HUES64 (cell line): ENCODE measurements around the gene PPM1A.

ENCODE experiments used
- H3K27ac ChIP-seq: 2 replicates; pipeline ENCODE4 v1.7.0; 2013; ENCODE audit warnings: low read depth, low read length, inconsistent platforms
- H3K27me3 ChIP-seq: 2 replicates; pipeline ENCODE4 v1.6.1; 2013; ENCODE audit warnings: mild to moderate bottlenecking, low read length; ENCODE audit not compliant: insufficient read depth
- H3K36me3 ChIP-seq: 2 replicates; pipeline ENCODE4 v1.6.1; 2013; ENCODE audit warnings: mild to moderate bottlenecking, low read length; ENCODE audit not compliant: insufficient read depth
- H3K4me1 ChIP-seq: 2 replicates; pipeline ENCODE4 v1.6.1; 2013; ENCODE audit warnings: mild to moderate bottlenecking, low read length, moderate library complexity; ENCODE audit not compliant: insufficient read depth
- H3K4me3 ChIP-seq: 2 replicates; pipeline ENCODE4 v1.5.1; 2013; ENCODE audit warnings: mild to moderate bottlenecking, low read length, moderate library complexity
- H3K9ac ChIP-seq: 2 replicates; pipeline ENCODE4 v1.6.1; 2013; ENCODE audit warnings: mild to moderate bottlenecking, low read depth, low read length
- H3K9me3 ChIP-seq: 2 replicates; pipeline ENCODE4 v1.6.1; 2013; ENCODE audit warnings: low read depth, low read length; ENCODE audit not compliant: insufficient read depth
- WGBS: fragments of 150-250, 120-280 bp; methylation state at CpG from one replicate; pipeline ENCODE4 v1.1.7; 2013; ENCODE audit warnings: missing lambda C conversion rate; 5-methylcytosine and 5-hydroxymethylcytosine counted together

PPM1A gene

DNA sequence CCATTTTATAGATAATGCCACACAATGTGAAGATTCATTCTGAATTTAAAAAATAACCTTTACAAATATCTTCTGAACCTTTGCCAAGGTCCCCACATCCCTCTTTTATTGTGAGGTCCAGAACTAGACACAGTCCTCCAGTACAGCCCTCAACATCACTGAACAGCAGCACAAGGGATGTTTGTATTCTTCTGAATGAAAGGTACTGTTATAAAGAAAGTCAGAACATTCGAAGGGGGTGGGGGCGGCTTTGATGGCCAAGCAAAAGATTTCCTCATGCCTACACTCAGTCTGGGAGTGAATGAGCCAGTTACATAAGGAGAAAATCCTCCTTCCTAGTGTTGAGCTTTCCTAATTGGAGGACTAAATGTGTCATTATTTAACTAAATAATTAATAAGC, 77.3 kb downstream of the PPM1A start:
- no peaks in the 10 kb centered on the region for H3K36me3 ChIP-seq
- no peak overlapping the region for H3K9ac ChIP-seq
- WGBS, result 83% methylated on average over 2 of the region's 2 CpGs
- H3K27ac ChIP-seq, result no peak overlapping the region
- H3K4me1 ChIP-seq, result peaks cover 21% of the 10 kb centered on the region
- H3K4me3 ChIP-seq, result no peak overlapping the region
- H3K27me3 ChIP-seq, result peaks cover 24% of the 10 kb centered on the region
- no peaks in the 10 kb centered on the region for H3K9me3 ChIP-seq

- Histone ChIP-seq H3K4me3 (peak overlapping the region; percentile 49), H3K36me3 (no peaks in the 10 kb centered on the region), H3K9ac (peak overlapping the region; percentile 29), H3K9me3 (no peaks in the 10 kb centered on the region), H3K4me1 (peaks cover 25% of the 10 kb centered on the region), H3K27me3 (peaks cover 21% of the 10 kb centered on the region), H3K27ac (no peak overlapping the region)
- 18% methylated on average over 58 of the region's 58 CpGs for WGBS
Measured at GRCh38 chr14:60327447-60328331, 78.7 kb downstream of the PPM1A start.

DNA sequence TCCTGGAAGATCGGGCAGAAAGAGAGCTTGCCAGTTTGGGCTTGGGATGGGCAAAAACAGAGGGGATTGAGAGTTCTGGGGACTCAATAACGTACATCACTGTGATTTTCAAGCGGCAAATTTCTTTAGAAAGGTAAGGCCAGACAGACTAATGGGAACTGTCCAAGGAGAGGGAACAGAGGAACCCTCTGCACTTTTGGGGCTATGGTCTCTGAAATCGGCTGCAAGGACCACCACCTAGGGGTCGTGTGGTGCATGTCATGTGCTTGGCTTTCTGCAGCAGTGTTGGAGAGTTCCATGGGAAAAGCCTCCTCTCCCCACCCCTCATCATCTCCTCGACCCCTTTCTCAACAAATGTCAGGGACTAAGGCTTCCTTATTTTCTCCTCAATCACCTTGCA, 79.6 kb downstream of the PPM1A start:
- H3K9me3 ChIP-seq, result no peaks in the 10 kb centered on the region
- H3K4me1 ChIP-seq, result peaks cover 25% of the 10 kb centered on the region
- no peaks in the 10 kb centered on the region for H3K36me3 ChIP-seq
- H3K9ac ChIP-seq, result no peak overlapping the region
- WGBS, result 45% methylated on average over 6 of the region's 6 CpGs
- no peak overlapping the region for H3K27ac ChIP-seq
- H3K27me3 ChIP-seq, result peaks cover 21% of the 10 kb centered on the region
- H3K4me3 ChIP-seq, result no peak overlapping the region

DNA sequence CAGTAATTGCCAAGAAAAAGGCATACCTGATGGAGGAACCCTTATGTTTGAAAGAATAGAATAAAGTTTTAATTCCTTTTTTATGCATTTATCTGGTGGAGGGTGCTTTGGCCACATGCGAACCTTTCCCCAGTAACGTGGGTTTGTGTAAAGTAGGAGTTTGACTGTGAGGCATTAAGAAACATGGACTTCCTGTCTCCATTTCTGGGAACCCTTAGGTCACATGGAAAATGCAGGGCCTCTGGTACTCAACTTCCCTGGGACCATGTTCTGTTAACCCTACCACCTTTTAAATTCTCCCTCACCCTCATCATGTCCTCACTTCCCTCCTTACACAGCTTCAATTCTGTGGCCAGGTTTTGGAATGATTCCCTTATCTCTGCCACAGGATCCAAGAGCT, 80.3 kb downstream of the PPM1A start:
- 94% methylated on average over 2 of the region's 2 CpGs for WGBS
- Histone ChIP-seq H3K4me1 (peaks cover 25% of the 10 kb centered on the region), H3K36me3 (no peaks in the 10 kb centered on the region), H3K4me3 (no peak overlapping the region), H3K9ac (no peak overlapping the region), H3K9me3 (no peaks in the 10 kb centered on the region), H3K27me3 (peaks cover 21% of the 10 kb centered on the region), H3K27ac (no peak overlapping the region)

DNA sequence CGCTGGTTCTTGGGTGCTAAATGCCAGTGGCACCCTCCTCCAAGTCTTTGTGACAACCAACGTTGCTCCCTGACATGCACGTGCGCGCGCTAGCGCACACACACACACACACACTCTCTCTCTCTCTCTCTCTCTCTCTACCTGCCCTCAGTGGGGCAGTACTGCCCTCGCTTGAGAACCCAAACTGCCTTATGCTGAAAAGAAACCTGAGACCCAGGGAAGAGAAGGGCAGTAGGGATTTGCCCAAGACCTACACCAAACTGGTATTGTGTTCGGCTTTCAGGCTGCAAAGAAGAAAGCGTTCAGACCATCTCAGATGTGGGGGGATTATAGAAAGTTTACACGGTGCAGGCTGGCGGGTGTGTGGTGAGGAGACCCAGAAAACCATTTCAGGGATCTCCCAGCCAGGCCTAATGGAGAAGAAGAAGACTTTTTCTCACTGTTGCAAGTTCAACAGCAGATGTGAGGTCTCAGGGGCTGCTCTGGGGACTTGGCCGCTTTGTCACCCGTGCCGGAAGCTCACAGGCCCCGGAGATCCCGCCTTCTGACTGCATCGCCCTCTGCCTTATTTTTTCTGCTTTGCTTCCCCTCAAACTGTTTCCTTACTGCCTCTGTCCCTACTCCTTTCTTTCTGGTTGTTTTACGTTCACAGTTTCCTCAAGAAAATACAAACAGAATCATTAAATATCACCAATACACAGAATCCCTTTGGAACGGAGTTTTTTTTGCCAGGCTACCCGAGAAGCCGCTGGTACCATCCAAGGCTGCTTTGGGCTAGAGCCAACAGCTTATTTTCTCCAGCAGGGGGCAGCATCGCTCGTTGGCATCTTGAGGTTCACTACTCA, 82.4 kb downstream of the PPM1A start:
- H3K4me1 ChIP-seq, result peaks cover 21% of the 10 kb centered on the region
- no peaks in the 10 kb centered on the region for H3K36me3 ChIP-seq
- H3K4me3 ChIP-seq, result peak overlapping the region; percentile 49
- peak overlapping the region; percentile 46; the same call in 1 of the 2 replicates for H3K9ac ChIP-seq
- WGBS, result 36% methylated on average over 24 of the region's 24 CpGs
- peaks cover 21% of the 10 kb centered on the region for H3K27me3 ChIP-seq
- no peaks in the 10 kb centered on the region for H3K9me3 ChIP-seq
- no peak overlapping the region for H3K27ac ChIP-seq

DNA sequence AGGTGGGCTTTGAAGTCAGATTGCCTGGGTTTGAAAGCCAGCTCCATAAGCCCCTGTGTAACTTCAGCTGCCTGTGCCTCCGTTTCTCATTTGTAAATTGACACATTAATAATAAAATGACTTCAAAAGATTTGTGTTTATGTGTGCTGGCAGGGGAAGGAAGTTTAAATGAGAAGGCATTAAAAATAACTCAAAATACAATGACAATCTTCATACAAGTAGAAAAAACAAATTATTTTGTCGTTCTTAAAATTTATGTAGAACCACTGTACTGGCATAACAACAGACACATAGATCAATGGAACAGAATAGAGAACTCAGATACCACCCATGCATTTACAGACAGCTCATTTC, 83.0 kb downstream of the PPM1A start:
- H3K9me3 ChIP-seq, result no peaks in the 10 kb centered on the region
- H3K4me1 ChIP-seq, result peaks cover 21% of the 10 kb centered on the region
- H3K27ac ChIP-seq, result no peak overlapping the region
- H3K27me3 ChIP-seq, result peaks cover 15% of the 10 kb centered on the region
- H3K9ac ChIP-seq, result no peak overlapping the region
- H3K36me3 ChIP-seq, result no peaks in the 10 kb centered on the region
- 87% methylated on average over 1 of the region's 2 CpGs for WGBS
- H3K4me3 ChIP-seq, result no peak overlapping the region

- H3K27ac ChIP-seq, result no peak overlapping the region
- 85% methylated on average over 5 of the region's 5 CpGs for WGBS
- no peak overlapping the region for H3K9ac ChIP-seq
- no peaks in the 10 kb centered on the region for H3K9me3 ChIP-seq
- H3K4me3 ChIP-seq, result no peak overlapping the region
- H3K27me3 ChIP-seq, result peaks cover 6% of the 10 kb centered on the region
- no peaks in the 10 kb centered on the region for H3K36me3 ChIP-seq
- peaks cover 16% of the 10 kb centered on the region for H3K4me1 ChIP-seq
Measured at GRCh38 chr14:60332869-60333268, 83.8 kb downstream of the PPM1A start.

DNA sequence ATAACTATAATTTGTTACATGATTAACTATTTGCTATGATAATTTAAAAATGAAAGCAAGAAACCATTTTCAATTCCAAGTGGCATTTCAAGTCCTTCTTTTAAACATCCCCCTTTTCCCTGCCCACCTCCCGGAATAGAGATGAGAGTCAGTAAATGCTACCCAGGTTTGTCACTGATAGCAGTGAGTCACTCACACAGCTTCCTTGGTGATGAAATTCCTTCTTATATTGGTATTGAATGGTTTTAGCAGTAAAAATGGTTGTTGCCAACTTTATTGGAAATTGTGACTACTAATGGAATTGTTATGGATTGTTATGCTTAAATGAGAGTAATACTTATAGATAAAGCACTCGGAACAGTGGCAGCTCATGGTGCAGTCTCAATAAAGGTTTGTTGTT, 90.5 kb downstream of the PPM1A start:
- Histone ChIP-seq H3K9ac (no peak overlapping the region), H3K4me3 (no peak overlapping the region), H3K27ac (no peak overlapping the region), H3K36me3 (no peaks in the 10 kb centered on the region), H3K9me3 (no peaks in the 10 kb centered on the region), H3K4me1 (no peaks in the 10 kb centered on the region), H3K27me3 (no peaks in the 10 kb centered on the region)
- WGBS, result 87% methylated on average over 2 of the region's 2 CpGs

GRCh38 chr14:60343571-60344071, 94.6 kb downstream of the PPM1A start:
- no peak overlapping the region for H3K27ac ChIP-seq
- H3K4me1 ChIP-seq, result peaks cover 11% of the 10 kb centered on the region
- no peaks in the 10 kb centered on the region for H3K27me3 ChIP-seq
- no peak overlapping the region for H3K9ac ChIP-seq
- H3K4me3 ChIP-seq, result no peak overlapping the region
- no peaks in the 10 kb centered on the region for H3K36me3 ChIP-seq
- whole genome bisulfite sequencing, result 91% methylated on average over 6 of the region's 6 CpGs
- no peaks in the 10 kb centered on the region for H3K9me3 ChIP-seq

DNA sequence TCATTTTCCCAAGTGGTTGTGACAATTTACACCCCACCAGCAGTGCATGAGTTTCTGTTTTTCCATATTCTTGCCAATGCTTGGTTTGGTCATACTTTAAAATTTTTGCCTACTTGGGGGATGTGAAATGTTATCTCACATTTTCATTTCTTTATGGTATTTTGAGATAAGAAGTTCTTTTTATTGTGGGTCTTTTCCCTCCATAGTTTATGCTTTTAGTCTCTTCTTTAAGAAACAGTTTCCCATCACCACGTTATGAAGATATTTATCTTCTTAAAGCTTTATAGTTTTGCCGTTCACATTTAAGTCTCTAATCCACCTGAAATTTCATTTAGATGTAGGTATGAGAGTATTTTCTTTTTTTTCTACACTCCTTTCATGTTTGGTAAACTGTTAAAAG, 95.7 kb downstream of the PPM1A start:
- WGBS, result no CpG with 5 or more reads among the region's 2 CpGs
- no peaks in the 10 kb centered on the region for H3K36me3 ChIP-seq
- H3K9ac ChIP-seq, result no peak overlapping the region
- H3K4me1 ChIP-seq, result peaks cover 14% of the 10 kb centered on the region
- no peak overlapping the region for H3K27ac ChIP-seq
- no peaks in the 10 kb centered on the region for H3K9me3 ChIP-seq
- no peak overlapping the region for H3K4me3 ChIP-seq
- no peaks in the 10 kb centered on the region for H3K27me3 ChIP-seq

- no peak overlapping the region for H3K9ac ChIP-seq
- H3K4me1 ChIP-seq, result peaks cover 22% of the 10 kb centered on the region
- WGBS, result 55% methylated on average over 2 of the region's 2 CpGs
Measured at GRCh38 chr14:60346706-60347105, 97.7 kb downstream of the PPM1A start.

More at GRCh38 chr14:60346706-60347105, 97.7 kb downstream of the PPM1A start:
- H3K36me3 ChIP-seq, result no peaks in the 10 kb centered on the region
- no peaks in the 10 kb centered on the region for H3K9me3 ChIP-seq
- no peaks in the 10 kb centered on the region for H3K27me3 ChIP-seq
- no peak overlapping the region for H3K27ac ChIP-seq
- H3K4me3 ChIP-seq, result no peak overlapping the region
